H9 (cell line): ENCODE measurements around the gene PPARGC1A. TPM values are rescaled to one million over a fixed set of nuclear protein-coding genes. Genes with fewer than 3 reads are reported as not detected.

Experiments used
- DNase-seq: peaks from one replicate; pipeline ENCODE4 v3.0.0-alpha.2; 2017
- H2AFZ ChIP-seq: one replicate; pipeline ENCODE4 v1.6.1; 2013; ENCODE audit warnings: mild to moderate bottlenecking, low read length, control low read depth, moderate library complexity
- H2AK5ac ChIP-seq: 2 replicates; pipeline ENCODE4 v1.6.1; 2013; ENCODE audit warnings: low read length, control low read depth, mixed read lengths; ENCODE audit not compliant: insufficient read length
- H2BK120ac ChIP-seq: one replicate; pipeline ENCODE4 v1.6.1; 2013; ENCODE audit warnings: low read depth, mild to moderate bottlenecking, low read length, control low read depth, inconsistent platforms; ENCODE audit not compliant: poor library complexity, severe bottlenecking
- H2BK12ac ChIP-seq: 2 replicates; pipeline ENCODE4 v1.6.1; 2013; ENCODE audit warnings: low read length, control low read depth, mixed read lengths, low read depth; ENCODE audit not compliant: insufficient read length
- H2BK15ac ChIP-seq: 2 replicates; pipeline ENCODE4 v1.6.1; 2013; ENCODE audit warnings: low read depth, low read length, control low read depth
- H2BK20ac ChIP-seq: one replicate; pipeline ENCODE4 v1.6.1; 2013; ENCODE audit warnings: low read depth, mild to moderate bottlenecking, low read length, control low read depth, inconsistent platforms; ENCODE audit not compliant: poor library complexity, severe bottlenecking
- H2BK5ac ChIP-seq: 2 replicates; pipeline ENCODE4 v1.6.1; 2013; ENCODE audit warnings: low read length, control low read depth, mixed read lengths; ENCODE audit not compliant: insufficient read length
- H3K14ac ChIP-seq: 2 replicates; pipeline ENCODE4 v1.6.1; 2013; ENCODE audit warnings: low read length, control low read depth; ENCODE audit not compliant: insufficient read depth
- H3K18ac ChIP-seq: 2 replicates; pipeline ENCODE4 v1.6.1; 2013; ENCODE audit warnings: low read depth, mild to moderate bottlenecking, mixed read lengths, low read length, control low read depth; ENCODE audit not compliant: insufficient read length
- H3K23ac ChIP-seq: 2 replicates; pipeline ENCODE4 v1.6.1; 2013; ENCODE audit warnings: low read length, control low read depth, mixed read lengths, low read depth; ENCODE audit not compliant: insufficient read length
- H3K23me2 ChIP-seq: 2 replicates; pipeline ENCODE4 v1.6.1; 2013; ENCODE audit warnings: low read depth, mild to moderate bottlenecking, mixed read lengths, low read length, control low read depth; ENCODE audit not compliant: insufficient read length, poor library complexity, severe bottlenecking
- H3K27ac ChIP-seq: 2 replicates; pipeline ENCODE4 v1.5.1; 2013; ENCODE audit warnings: low read length, control low read depth, mixed read lengths, low read depth; ENCODE audit not compliant: insufficient read length
- H3K27me3 ChIP-seq: 2 replicates; pipeline ENCODE4 v1.6.1; 2013; ENCODE audit warnings: low read length, control low read depth, inconsistent platforms; ENCODE audit not compliant: insufficient read depth
- H3K4ac ChIP-seq: 2 replicates; pipeline ENCODE4 v1.6.1; 2013; ENCODE audit warnings: low read depth, mild to moderate bottlenecking, control low read depth, inconsistent platforms, low read length, moderate library complexity
- H3K4me1 ChIP-seq: 2 replicates; pipeline ENCODE4 v1.6.1; 2013; ENCODE audit warnings: low read length, control low read depth, inconsistent platforms; ENCODE audit not compliant: insufficient read depth
- H3K4me2 ChIP-seq: 2 replicates; pipeline ENCODE4 v1.6.1; 2013; ENCODE audit warnings: low read length, control low read depth, mixed read lengths; ENCODE audit not compliant: insufficient read length, insufficient read depth
- H3K56ac ChIP-seq: 2 replicates; pipeline ENCODE4 v1.6.1; 2013; ENCODE audit warnings: low read depth, mild to moderate bottlenecking, mixed read lengths, low read length, control low read depth; ENCODE audit not compliant: insufficient read length
- H3K79me1 ChIP-seq: 2 replicates; pipeline ENCODE4 v1.6.1; 2013; ENCODE audit warnings: low read depth, mild to moderate bottlenecking, moderate library complexity, low read length, control low read depth, inconsistent platforms; ENCODE audit not compliant: insufficient read depth, poor library complexity, severe bottlenecking
- H3K79me2 ChIP-seq: 2 replicates; pipeline ENCODE4 v1.6.1; 2013; ENCODE audit warnings: low read length, control low read depth, inconsistent platforms; ENCODE audit not compliant: insufficient read depth
- H3K9ac ChIP-seq: 2 replicates; pipeline ENCODE4 v1.6.1; 2013; ENCODE audit warnings: low read length, control low read depth, mixed read lengths; ENCODE audit not compliant: insufficient read length; ENCODE audit errors: extremely low read depth
- H3K9me3 ChIP-seq: one replicate; pipeline ENCODE4 v1.6.1; 2013; ENCODE audit warnings: low read depth, low read length, inconsistent platforms; ENCODE audit not compliant: control insufficient read depth
- H3T11ph ChIP-seq: one replicate; pipeline ENCODE4 v1.6.1; 2013; ENCODE audit warnings: mild to moderate bottlenecking, low read length, control low read depth, inconsistent platforms
- H4K20me1 ChIP-seq: one replicate; pipeline ENCODE4 v1.6.1; 2013; ENCODE audit not compliant: control insufficient read depth, insufficient read length, insufficient read depth
- H4K5ac ChIP-seq: 2 replicates; pipeline ENCODE4 v1.6.1; 2013; ENCODE audit warnings: low read depth, mild to moderate bottlenecking, mixed read lengths, low read length, control low read depth; ENCODE audit not compliant: insufficient read length
- H4K8ac ChIP-seq: replicated peaks from 2 replicates; pipeline ENCODE4 v1.6.1; 2013; ENCODE audit warnings: low read length, control low read depth, mixed read lengths, low read depth; ENCODE audit not compliant: insufficient read length
- H4K91ac ChIP-seq: 2 replicates; pipeline ENCODE4 v1.6.1; 2013; ENCODE audit warnings: low read depth, mild to moderate bottlenecking, moderate library complexity, mixed read lengths, low read length, control low read depth; ENCODE audit not compliant: insufficient read length
- H3K27ac Mint-ChIP-seq, 3 experiments: 2 replicates in 2 of 3; 3 replicates in 1 of 3; pipeline ENCODE4 v1.8.0; 2020 to 2021; ENCODE audit warnings: mixed read lengths in 3 of 3, mild to moderate bottlenecking in 1 of 3, moderate library complexity in 1 of 3
- H3K27me3 Mint-ChIP-seq: 2 replicates; pipeline ENCODE4 v1.8.0; 2021; ENCODE audit warnings: low read depth, mild to moderate bottlenecking, moderate library complexity, mixed read lengths
- H3K36me3 Mint-ChIP-seq, 3 experiments: 2 replicates in 2 of 3; 3 replicates in 1 of 3; pipeline ENCODE4 v1.8.0; 2020 to 2021; ENCODE audit warnings: low read depth in 3 of 3, mixed read lengths in 3 of 3; ENCODE audit not compliant: insufficient read depth in 1 of 3
- H3K4me1 Mint-ChIP-seq, 2 experiments: 2 replicates each; pipeline ENCODE4 v1.8.0; 2020; ENCODE audit warnings: mixed read lengths in 2 of 2
- H3K4me3 Mint-ChIP-seq, 2 experiments: 2 replicates in 1 of 2; 3 replicates in 1 of 2; pipeline ENCODE4 v1.8.0; 2020 to 2021; ENCODE audit warnings: mild to moderate bottlenecking in 2 of 2, mixed read lengths in 2 of 2, moderate library complexity in 1 of 2
- H3K9me3 Mint-ChIP-seq, 2 experiments: 2 replicates in 1 of 2; 3 replicates in 1 of 2; pipeline ENCODE4 v1.8.0; 2020; ENCODE audit warnings: mild to moderate bottlenecking in 2 of 2, mixed read lengths in 2 of 2, moderate library complexity in 1 of 2
- WGBS: extraction: QIAGEN DNeasy Blood & Tissue Kit; methylation state at CpG from one replicate; pipeline ENCODE4 v1.1.7; 2013; ENCODE audit warnings: missing lambda C conversion rate, low lambda C conversion rate, mixed read lengths; ENCODE audit not compliant: insufficient read length; ENCODE audit errors: extremely low coverage; 5-methylcytosine and 5-hydroxymethylcytosine counted together
- total RNA-seq: library from RNA; stranded (reverse); gene quantifications from 2 replicates; pipeline ENCODE4 v1.2.1, GENCODE V29; 2021
- TF ChIP-seq, protein P1 (sequence below): fragments of 200-600 bp; sonication (generic); conservative IDR thresholded peaks from 3 replicates; pipeline ENCODE4 v1.8.0; 2021; ENCODE audit warnings: antibody characterized with exemption, mild to moderate bottlenecking

The PPARGC1A gene
- total RNA-seq, 1 experiment from 2014 or later, result 1.7 TPM

DNA sequence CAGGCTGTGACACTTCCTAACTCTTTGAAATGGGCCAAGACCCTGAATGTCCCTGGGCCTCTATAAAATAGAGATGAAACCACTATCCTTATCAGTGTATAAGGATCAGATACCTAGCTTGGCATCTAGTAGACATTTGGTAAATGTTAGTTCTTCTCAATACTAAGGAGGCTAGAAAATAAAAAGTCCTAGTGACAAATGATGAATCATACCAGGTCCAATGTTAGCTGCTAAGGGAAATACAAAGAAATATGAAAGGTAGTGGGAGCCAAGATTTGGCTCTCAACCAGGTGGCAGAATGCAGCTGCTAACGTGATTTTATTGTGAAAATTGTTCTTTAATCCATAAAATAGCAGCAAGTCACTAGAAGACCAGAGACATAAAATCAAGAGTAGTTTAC is 19.8 kb upstream of the PPARGC1A start:
- Mint-ChIP-seq H3K27ac (no peak overlapping the region), H3K4me3 (no peak overlapping the region), H3K4me1 (peaks cover 6 to 7% of the 10 kb centered on the region in 2 experiments), H3K36me3 (no peaks in the 10 kb centered on the region), H3K27me3 (no peaks in the 10 kb centered on the region), H3K9me3 (no peaks in the 10 kb centered on the region)
- no peak overlapping the region for H3K9ac ChIP-seq
- no peaks in the 10 kb centered on the region for H3K79me1 ChIP-seq
- no peaks in the 10 kb centered on the region for H3K23me2 ChIP-seq
- H3K27ac ChIP-seq, result no peak overlapping the region
- H3K18ac ChIP-seq, result no peak overlapping the region
- H2AFZ ChIP-seq, result no peak overlapping the region
- no peak overlapping the region for H2AK5ac ChIP-seq
- H2BK5ac ChIP-seq, result no peak overlapping the region
- H4K20me1 ChIP-seq, result no peaks in the 10 kb centered on the region
- H4K91ac ChIP-seq, result no peak overlapping the region
- H3K4ac ChIP-seq, result no peak overlapping the region
- no peaks in the 10 kb centered on the region for H3K4me1 ChIP-seq
- H2BK20ac ChIP-seq, result no peak overlapping the region
- H2BK15ac ChIP-seq, result no peak overlapping the region
- H3K27me3 ChIP-seq, result no peaks in the 10 kb centered on the region
- H2BK120ac ChIP-seq, result no peak overlapping the region
- H2BK12ac ChIP-seq, result no peak overlapping the region
- no peak overlapping the region for H3K23ac ChIP-seq
- TF ChIP-seq, protein P1, sequence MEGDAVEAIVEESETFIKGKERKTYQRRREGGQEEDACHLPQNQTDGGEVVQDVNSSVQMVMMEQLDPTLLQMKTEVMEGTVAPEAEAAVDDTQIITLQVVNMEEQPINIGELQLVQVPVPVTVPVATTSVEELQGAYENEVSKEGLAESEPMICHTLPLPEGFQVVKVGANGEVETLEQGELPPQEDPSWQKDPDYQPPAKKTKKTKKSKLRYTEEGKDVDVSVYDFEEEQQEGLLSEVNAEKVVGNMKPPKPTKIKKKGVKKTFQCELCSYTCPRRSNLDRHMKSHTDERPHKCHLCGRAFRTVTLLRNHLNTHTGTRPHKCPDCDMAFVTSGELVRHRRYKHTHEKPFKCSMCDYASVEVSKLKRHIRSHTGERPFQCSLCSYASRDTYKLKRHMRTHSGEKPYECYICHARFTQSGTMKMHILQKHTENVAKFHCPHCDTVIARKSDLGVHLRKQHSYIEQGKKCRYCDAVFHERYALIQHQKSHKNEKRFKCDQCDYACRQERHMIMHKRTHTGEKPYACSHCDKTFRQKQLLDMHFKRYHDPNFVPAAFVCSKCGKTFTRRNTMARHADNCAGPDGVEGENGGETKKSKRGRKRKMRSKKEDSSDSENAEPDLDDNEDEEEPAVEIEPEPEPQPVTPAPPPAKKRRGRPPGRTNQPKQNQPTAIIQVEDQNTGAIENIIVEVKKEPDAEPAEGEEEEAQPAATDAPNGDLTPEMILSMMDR, result no peak
- no peak overlapping the region for H3K56ac ChIP-seq
- H3K79me2 ChIP-seq, result no peaks in the 10 kb centered on the region
- no peak overlapping the region for H3K4me2 ChIP-seq
- H4K8ac ChIP-seq, result no peak overlapping the region
- no peak for DNase-seq
- no peaks in the 10 kb centered on the region for H3K9me3 ChIP-seq
- no CpG with 5 or more reads among the region's 1 CpG for WGBS
- H4K5ac ChIP-seq, result no peak overlapping the region
- H3K14ac ChIP-seq, result no peak overlapping the region
- no peak overlapping the region for H3T11ph ChIP-seq
